ENCODE measurements around the gene HEATR1.

The HEATR1 gene

DNA sequence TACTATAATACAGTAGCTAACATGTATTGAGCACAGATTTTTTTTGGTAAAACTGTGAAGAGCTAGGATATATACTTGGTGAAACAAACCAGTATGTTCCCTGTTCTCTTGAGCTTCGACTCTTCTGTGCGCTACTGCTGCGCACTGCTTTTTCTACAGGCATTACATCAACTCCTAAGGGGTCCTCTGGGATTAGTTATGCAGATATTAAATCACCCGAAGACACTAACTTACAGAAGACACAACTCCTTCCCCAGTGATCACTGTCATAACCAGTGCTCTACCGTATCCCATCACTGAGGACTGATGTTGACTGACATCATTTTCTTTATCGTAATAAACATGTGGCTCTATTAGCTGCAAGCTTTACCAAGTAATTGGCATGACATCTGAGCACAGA lies 55.9 kb downstream of the HEATR1 start:
- in situ Hi-C loops (cut with MboI; ENCODE audit: low sequenced_read_pairs), result no loop called here

DNA sequence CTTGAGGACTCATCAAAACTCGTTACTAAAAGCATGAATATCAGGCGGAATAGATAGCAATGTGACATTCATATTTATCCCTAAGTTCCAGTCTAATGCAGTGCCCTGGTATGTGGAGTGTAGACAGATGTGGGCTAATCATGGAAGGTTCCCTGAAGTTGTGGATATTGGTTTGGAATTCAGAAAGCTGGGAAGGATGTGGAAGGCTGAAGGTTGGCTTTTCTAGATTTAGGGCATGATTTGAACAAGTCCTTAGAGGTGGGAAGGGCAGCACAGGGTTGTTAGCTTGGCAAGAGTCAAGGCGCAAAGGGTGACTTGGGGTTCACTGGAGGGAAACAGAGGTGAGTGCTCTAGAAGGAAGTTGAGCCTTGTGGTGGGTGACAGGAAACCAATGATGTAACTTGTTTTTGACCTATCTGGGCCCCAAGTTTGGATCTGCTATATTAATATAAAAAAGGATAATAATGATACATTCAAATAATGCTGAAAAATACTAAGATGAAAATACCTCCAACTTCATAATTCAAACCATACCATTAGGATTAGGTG lies 58.6 kb downstream of the HEATR1 start:
- in situ Hi-C loops (cut with MboI; ENCODE audit: low sequenced_read_pairs), result no loop called here

DNA sequence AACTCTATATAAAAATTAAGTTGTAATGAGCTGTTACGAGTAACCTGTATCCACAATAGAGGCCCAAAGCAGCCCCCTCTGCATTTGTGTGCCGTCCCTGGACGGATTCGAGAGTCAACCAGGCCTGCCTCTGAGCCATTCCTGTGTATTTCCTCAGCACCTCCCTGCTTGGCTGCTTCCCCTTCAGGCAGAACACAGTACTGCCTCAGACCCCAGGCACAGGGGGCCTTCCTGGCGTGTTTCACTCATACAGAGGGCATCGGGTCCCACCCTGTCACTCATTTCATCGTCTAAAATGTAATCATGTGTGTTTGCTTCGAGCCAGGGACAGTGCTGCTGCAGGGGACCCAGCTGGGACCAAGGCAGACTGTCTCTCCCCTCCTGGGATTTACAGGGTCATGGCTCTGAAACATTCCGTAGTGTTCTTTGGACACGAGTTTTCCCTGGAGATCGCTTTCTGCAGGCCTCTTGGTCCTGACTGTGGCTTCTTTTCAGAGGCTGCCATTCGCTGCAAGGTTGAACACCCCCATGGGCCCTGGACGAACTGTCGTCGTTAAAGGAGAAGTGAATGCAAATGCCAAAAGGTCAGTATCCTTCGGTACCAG lies 61.1 kb downstream of the HEATR1 start:
- in situ Hi-C loops (cut with MboI; ENCODE audit: low sequenced_read_pairs), result no loop called here

DNA sequence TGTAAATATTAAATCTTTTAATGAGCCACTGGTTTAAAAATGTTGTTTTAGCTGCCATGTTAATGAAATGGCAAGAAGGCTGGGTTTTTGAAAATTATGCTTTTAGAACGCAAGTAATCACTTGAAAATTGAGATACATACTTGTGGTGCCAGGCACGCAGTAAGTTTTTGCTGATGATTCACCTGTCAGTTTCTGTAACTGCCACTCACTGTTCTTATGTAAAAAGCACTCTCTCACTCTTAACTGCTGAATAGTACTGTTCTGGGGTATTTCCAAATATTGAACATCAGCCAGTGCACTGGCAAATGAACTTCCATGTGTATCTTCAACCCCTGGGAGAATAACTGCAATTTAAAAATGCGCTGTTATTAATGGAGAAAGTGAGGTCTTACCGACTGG lies 62.6 kb downstream of the HEATR1 start:
- in situ Hi-C loops (cut with MboI; ENCODE audit: low sequenced_read_pairs), result no loop called here

DNA sequence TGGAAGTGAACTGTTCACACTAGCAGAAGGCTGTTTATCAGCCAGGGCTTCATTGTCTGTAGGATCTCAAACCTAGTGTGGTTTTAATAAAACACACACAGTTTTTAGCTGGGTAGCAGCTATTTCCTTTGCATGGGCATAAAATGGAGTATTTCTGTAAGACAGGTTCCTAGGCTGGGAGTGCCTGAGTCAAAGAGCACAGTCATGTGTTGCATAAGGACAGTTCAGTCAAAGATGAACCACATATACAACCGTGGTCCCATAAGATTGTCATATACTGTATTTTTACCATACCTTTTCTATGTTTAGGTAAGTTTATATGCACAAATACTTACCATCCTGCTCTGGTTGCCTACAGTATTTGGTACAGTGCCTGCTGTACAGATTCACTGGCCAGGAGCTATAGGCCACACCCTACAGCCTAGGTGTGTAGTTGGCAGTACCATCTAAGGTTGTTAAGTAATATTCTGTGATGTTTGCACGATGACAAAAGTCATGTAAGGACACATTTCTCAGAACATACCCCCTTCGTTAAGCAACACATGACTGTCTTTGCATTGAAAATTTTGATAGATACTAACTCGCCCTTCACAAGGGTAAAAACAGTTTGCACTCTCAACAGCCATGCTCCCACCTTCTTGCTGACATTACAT lies 63.4 kb downstream of the HEATR1 start:
- in situ Hi-C loops (cut with MboI; ENCODE audit: low sequenced_read_pairs), result no loop called here

DNA sequence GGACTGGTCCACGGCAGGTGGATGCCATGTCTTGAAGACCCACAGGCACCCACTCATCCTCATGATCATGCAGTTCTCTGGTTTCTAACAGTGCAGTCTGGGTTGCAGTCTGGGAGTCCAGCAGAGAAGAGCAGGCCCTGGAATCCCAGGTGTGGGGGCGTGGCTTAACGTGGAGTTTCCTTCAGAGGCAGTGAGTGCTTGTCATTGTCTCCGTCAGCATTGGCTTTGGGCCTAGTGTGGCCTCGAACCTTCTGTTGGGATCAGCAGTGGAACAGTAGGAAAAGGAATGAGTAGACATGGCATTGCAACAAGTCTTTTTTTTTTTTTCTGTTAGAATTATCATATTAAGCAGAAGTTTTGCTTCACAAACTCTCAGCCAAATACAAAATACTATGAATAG lies 67.8 kb downstream of the HEATR1 start:
- in situ Hi-C loops (cut with MboI; ENCODE audit: low sequenced_read_pairs), result no loop called here

DNA sequence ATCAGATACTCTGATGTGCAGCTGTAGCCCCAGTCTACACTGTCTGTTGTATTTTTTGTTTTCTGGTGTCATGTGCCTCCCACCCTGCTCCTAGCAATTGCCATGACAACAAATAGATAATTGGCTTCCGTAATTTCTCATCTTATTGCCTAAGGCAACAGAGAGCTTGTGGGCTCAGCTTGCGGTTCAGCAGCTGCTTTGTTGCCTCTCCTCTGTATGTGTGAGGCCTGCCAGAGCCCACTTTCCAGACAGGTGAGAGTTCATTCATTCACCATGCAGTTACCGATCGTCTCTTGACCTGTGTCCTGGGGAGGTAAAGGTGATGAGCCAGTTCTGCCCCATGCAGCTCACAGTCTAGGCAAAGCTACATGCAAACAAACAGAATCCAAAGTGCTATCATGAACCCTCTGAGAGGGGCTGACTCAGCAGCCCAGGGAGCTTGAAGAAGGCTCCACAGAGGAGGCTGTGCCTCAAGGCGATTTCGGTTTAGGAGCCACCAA lies 68.6 kb downstream of the HEATR1 start:
- in situ Hi-C loops (cut with MboI; ENCODE audit: low sequenced_read_pairs), result no loop called here

DNA sequence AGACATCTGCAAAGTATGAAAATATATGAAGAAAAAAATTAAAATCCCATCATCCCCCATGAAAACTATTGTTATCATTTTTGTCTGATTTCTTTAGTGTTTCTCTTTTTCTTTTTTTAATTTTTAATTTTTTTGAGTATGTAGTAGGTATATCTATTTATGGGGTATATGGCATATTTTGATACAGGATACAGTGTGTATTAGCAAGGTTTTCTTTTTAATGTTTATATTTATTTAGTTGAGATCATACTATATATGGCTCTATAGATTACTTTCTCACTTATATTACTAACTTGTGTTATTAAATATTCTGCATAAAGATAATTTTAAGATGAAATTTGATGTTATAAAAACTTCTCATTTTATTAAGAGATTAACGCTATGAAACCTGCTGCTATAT lies 69.1 kb downstream of the HEATR1 start:
- in situ Hi-C loops (cut with MboI; ENCODE audit: low sequenced_read_pairs), result no loop called here

DNA sequence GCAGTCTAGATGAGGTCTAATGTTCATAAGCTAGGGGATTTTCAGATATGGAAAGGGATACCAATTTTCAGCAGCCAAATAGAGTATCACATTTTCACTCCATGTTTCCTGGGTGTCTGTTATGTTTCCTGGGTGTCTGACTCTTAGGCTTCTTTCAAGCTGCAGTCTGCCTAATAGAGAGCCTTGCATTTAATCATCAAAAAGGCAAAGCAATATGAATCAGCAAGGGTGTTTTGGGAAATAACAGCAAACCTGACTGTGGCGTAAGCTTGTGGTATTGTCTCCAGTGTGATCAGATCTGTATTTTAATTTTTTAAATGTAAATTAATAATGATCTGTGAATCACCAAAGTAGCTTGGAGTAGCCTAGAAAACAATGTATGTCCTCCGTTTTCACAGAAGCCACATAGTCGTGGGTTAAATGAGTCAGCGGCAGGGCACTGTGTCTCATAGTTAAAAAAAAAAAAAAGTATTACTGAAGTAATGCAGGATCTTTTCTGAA lies 70.1 kb downstream of the HEATR1 start:
- in situ Hi-C loops (cut with MboI; ENCODE audit: low sequenced_read_pairs), result no loop called here

DNA sequence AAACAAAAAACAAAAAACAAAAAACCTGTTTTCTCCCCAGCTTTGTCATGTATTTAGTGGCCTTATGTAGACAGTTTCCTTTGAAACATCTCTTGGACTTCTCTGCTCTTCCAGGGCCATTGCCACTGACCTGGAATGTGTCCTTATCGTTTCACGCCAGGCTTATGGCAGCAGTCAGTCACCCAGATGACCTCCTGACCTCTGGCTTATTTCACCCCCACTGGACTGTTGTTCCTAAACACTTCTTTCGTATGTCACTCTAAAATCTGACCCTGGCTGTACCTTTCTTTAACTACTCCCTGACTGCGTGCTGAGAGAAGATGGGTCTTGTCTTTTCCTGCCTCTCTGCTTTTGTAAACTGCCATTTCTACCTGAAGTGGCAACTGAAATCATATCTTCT lies 71.5 kb downstream of the HEATR1 start:
- in situ Hi-C loops (cut with MboI; ENCODE audit: low sequenced_read_pairs), result no loop called here

DNA sequence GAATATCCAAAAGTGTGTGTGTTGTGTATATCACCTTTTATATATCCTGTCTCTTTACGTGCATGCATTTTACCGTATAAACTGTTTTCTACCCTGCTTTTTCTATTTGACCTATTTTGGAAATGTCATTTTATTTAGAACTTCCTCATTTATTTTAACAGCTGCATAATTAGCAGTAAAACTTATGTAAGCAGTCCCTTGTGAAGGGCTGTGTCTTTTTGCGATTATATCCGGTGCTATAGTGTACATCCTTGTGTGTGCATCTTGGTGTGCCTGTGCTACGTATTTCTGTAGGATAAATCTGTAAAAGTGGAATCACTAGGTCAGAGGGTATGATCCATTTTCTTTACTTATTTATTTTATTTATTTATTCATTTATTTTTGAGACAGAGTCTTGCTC lies 73.4 kb downstream of the HEATR1 start:
- in situ Hi-C loops (cut with MboI; ENCODE audit: low sequenced_read_pairs), result no loop called here

DNA sequence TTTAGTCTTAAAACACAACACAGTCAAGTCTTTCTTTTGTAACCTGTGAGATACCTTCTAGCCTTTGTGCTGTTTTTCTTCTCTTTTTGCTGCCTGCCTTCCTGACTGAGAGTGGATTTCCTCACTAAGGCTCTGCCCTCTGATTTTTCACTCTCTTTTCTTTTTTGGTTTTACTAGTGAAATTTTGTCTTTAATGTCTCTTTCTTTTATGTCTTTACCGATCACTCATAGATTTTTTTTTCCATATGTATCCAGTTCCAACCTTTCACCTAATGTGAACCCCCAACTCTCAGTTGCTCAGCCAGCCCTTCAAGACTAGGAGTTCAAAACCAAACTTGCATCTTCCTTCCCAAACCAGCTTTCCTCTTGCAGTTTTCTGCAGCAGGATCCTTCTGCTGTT lies 74.0 kb downstream of the HEATR1 start:
- in situ Hi-C loops (cut with MboI; ENCODE audit: low sequenced_read_pairs), result no loop called here

DNA sequence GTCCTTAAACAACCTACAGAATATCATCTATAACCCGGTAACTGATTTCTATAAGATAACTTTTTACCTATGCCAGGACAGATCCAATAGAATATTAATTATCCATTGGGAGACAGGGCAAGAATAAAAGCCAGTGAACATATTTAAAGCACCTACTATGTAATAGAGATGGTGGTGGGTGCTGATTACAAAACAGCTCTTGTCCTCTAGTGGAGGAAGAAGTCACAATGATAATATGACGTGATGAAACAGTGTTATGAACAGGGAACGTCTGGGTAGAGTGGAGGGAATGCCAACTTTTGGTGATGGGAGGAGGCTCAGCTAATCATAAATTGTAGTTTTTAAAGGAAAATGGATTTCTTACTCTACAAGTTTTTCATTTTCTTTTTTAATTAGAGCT lies 78.2 kb downstream of the HEATR1 start:
- in situ Hi-C loops (cut with MboI; ENCODE audit: low sequenced_read_pairs), result no loop called here

DNA sequence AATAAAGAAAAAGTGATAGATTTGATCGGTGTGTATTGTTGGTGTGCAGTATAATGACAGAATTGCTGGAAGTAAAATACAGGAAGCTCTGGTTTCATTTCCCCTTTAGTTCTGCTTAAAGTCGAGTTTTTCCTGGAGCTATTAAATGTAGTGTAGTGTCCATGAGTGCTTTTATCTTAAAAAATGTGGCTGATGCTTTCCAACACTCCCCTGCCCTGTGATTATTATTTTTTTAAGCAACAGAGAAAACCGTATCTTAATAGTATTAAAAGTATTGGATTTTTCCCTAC lies 79.5 kb downstream of the HEATR1 start:
- in situ Hi-C loops (cut with MboI; ENCODE audit: low sequenced_read_pairs), result no loop called here

DNA sequence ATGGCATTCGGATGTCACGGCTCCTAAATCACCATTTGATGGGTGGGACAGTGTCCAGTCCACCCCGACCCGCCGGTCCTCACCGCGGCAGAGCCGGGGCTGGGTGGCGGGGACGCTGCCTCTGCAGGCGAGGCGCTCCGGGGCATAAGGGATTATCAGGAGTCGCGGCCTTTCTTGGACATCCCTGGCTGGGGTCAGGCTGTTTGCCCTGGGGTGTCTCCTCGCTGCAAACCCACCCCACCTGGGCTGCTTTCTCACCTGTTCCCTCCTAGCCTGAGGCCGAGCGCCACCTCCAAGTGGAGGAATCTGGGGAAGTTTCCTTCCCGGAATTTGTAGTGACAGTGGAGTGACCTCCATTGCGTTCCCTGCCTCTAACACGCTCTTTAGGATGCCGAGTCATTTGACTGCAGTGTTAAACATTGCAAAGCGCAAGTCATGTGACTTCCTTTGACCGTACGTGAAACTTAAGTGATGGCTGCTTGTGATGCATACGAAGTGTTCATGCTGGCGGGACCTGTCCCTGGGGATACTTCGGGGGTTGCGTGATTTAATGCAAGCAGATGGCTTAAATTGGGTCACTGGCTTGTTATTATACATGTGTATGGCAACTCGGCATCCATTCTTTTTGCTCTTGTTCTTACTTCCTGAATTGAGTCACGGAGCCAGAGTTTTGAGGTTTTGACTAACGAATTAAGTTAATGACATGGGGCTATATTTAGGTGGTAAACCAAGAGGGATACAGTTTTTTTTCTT lies 80.0 kb downstream of the HEATR1 start:
- in situ Hi-C loops (cut with MboI; ENCODE audit: low sequenced_read_pairs), result no loop called here

DNA sequence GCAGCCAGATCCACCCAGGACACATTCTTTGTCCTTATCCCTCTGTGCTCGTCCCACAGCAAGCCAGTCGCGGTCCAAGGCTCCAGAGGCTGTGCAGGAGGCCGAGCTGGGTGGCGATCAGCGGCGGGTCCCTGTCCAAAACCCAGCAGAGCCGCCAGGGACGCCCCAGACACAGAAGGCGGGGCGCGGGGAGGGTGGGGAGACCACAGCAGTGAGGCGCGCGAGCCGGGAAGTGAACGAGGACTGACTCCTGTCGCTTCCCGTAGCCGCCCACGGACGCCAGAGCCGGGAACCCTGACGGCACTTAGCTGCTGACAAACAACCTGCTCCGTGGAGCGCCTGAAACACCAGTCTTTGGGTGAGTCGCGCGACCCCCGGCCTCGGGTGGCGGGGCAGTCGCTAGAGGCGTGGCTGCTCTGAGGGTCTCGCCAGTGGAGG lies 80.6 kb downstream of the HEATR1 start, which contains the start of gene LGALS8:
Gene LGALS8 (plus strand): TSS at position 279 of the 438 bp plus-strand sequence. CDS start 2,089 bp downstream, outside the sequence.
- in situ Hi-C loops (cut with MboI; ENCODE audit: low sequenced_read_pairs), result no loop called here

DNA sequence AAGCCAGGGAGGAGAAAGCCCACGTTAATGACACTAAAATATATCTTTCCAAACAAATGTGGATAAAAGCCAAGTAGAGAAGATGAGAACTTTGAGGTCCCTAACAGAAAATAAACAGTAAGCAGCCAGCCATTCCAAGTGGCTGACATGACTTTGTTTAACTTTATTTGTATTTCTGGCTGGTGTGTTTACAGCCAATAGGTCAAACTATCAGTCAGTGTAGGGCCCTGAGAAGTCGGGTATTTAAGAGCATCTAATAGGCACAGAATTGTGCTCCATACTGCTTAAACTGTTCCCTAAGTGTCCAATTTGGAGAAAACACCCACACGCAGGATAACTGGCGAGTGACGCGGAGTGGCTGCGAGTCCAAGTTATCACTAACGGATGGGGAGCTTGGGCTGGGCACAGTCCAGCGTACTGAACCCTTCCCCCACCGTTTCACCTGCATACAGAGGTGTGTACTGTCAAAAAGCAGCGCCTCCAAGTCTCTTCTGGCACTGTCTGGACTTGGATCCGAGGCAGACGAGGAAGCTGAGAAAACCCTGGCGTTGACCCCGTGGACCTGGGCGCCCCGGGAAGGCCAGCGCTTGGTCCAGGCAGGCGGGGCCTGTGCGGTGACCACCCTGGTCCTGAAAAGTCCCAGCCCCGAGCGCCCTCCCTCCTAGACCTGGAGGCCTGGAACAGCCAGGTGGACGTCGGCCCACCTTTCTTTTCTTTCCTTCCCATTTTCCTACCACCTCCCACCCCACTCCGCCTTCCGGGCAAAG lies 81.2 kb downstream of the HEATR1 start:
- in situ Hi-C loops (cut with MboI; ENCODE audit: low sequenced_read_pairs), result no loop called here

DNA sequence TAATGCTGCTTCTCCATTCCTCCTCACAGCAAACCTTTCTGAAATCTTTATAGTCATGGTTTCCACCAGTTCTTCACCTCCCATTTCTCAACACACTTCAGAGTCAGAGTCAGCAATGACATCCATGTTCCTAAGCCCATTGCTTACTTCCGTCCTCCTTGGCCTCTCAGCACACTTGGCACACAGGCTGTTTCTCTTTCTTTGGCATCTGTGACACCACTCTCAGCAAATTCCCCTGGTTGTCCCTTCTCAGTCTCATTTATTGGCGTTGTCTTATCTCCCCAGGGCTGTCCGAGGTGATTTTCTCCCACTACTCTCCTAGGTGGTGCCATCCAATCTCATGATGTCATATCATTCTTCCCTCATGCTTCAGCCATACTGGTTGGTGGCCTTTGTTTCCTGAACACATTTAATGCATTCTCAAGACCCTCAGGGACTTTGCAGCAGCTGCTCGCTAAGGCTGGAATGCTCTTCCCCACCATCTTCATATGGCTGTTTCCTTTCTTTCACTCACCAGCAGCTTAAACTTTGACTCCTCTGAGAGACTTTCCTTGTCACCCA lies 83.8 kb downstream of the HEATR1 start:
- in situ Hi-C loops (cut with MboI; ENCODE audit: low sequenced_read_pairs), result no loop called here

DNA sequence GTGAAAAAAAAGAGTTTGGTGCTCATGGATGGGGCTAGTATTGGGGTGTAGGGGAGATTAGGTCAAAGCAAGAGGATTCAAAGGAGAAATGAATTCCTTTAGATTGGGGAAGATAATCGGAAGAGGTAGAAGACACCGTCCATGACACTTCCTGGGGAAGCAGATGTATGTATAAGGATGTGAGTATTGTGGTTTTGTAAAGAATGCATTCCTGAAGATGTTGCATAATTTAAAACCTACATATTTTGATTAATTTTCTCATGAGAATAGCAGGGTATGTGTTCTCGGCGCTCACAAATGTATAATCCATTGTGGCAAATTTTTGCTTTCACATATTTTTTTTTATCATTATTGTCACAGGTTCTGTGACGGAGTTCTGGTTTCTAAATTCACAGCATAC lies 86.0 kb downstream of the HEATR1 start:
- in situ Hi-C loops (cut with MboI; ENCODE audit: low sequenced_read_pairs), result no loop called here

DNA sequence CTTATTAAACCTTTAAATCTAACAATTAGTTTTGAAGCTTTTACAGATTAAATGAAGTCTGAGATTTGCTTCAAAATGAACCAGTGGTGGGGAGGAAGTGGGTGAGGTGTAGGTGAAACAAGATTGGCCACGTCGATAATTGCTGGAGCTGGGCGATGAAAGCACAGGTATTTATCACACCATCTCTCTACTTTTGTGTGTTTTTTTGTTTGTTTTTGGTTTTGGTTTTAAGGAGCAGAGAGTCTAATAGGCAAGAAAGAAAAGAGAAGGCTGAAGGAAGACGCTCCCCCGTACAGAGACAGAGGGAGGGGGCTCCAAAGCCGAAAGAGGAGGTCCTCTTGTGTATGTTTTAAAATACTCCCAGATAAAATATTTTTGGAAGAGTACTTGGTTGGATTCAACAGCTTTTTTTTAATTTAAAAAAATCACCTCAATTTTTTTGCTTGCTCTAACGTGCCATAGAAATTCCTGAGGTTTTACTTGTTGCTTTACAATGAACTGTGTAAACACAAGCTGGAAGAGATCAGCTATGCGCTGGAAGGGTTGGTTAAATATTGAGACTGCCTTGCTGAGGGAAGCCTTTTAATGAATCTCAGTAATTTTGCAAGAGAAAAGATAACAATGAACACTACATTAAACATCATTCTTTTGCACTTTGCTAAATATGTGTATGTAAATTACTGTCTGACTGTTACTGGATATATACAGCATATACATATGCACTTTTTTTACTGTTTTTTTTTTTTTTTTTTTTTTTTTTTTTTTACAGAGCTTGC lies 87.2 kb downstream of the HEATR1 start:
- in situ Hi-C loops (cut with MboI; ENCODE audit: low sequenced_read_pairs), result no loop called here
